ENCODE measurements around the gene VAV2.

VAV2 gene

GRCh38 chr9:133735931-133736330 lies 256.2 kb downstream of the VAV2 start:
- ATAC-seq, result no peak
- TF ChIP-seq PPARA (CRISPR knock-in tag; IDR thresholded peaks at IDR 0.05; ENCODE audit: borderline replicate concordance) (no peak), ZNF8 (CRISPR knock-in tag; IDR thresholded peaks at IDR 0.05) (no peak), TOX (CRISPR knock-in tag; IDR thresholded peaks at IDR 0.05; ENCODE audit: borderline replicate concordance) (no peak), TCF4 (CRISPR knock-in tag; IDR thresholded peaks at IDR 0.05; ENCODE audit: borderline replicate concordance) (no peak), ZC3H10 (CRISPR knock-in tag; IDR thresholded peaks at IDR 0.05) (no peak), ZFP30 (CRISPR knock-in tag; IDR thresholded peaks at IDR 0.05) (no peak), ESRRG (CRISPR knock-in tag; IDR thresholded peaks at IDR 0.05) (no peak), GLIS3 (CRISPR knock-in tag; IDR thresholded peaks at IDR 0.05) (no peak), POU6F1 (CRISPR knock-in tag; IDR thresholded peaks at IDR 0.05; ENCODE audit: borderline replicate concordance, low read depth) (no peak), RARB (CRISPR knock-in tag; IDR thresholded peaks at IDR 0.05) (no peak), PATZ1 (CRISPR knock-in tag; IDR thresholded peaks at IDR 0.05; ENCODE audit: borderline replicate concordance) (no peak), ZFP3 (CRISPR knock-in tag; IDR thresholded peaks at IDR 0.05) (no peak), BACH2 (CRISPR knock-in tag; IDR thresholded peaks at IDR 0.05; ENCODE audit: borderline replicate concordance) (no peak), OSR1 (CRISPR knock-in tag; IDR thresholded peaks at IDR 0.05) (no peak), CREB5 (CRISPR knock-in tag; IDR thresholded peaks at IDR 0.05; ENCODE audit: low read depth) (no peak), CSDC2 (CRISPR knock-in tag; IDR thresholded peaks at IDR 0.05) (no peak), SNAI2 (CRISPR knock-in tag; IDR thresholded peaks at IDR 0.05) (no peak), ARNTL (CRISPR knock-in tag; IDR thresholded peaks at IDR 0.05; ENCODE audit: borderline replicate concordance, low read depth) (no peak)

GRCh38 chr9:133735415-133735775 lies 256.7 kb downstream of the VAV2 start:
- TF ChIP-seq TCF4 (CRISPR knock-in tag; IDR thresholded peaks at IDR 0.05; ENCODE audit: borderline replicate concordance) (no peak), ISL1 (CRISPR knock-in tag; IDR thresholded peaks at IDR 0.05) (no peak), CSRNP3 (CRISPR knock-in tag; IDR thresholded peaks at IDR 0.05) (no peak), ARNTL (CRISPR knock-in tag; IDR thresholded peaks at IDR 0.05; ENCODE audit: borderline replicate concordance, low read depth) (no peak), ZFP3 (CRISPR knock-in tag; IDR thresholded peaks at IDR 0.05) (no peak), SNAI2 (CRISPR knock-in tag; IDR thresholded peaks at IDR 0.05) (no peak), ZNF8 (CRISPR knock-in tag; IDR thresholded peaks at IDR 0.05) (no peak), ZNF70 (CRISPR knock-in tag; IDR thresholded peaks at IDR 0.05) (no peak), TOX (CRISPR knock-in tag; IDR thresholded peaks at IDR 0.05; ENCODE audit: borderline replicate concordance) (no peak), ZC3H10 (CRISPR knock-in tag; IDR thresholded peaks at IDR 0.05) (no peak), OSR1 (CRISPR knock-in tag; IDR thresholded peaks at IDR 0.05) (no peak), PPARA (CRISPR knock-in tag; IDR thresholded peaks at IDR 0.05; ENCODE audit: borderline replicate concordance) (no peak), ZFP30 (CRISPR knock-in tag; IDR thresholded peaks at IDR 0.05) (no peak), CSDC2 (CRISPR knock-in tag; IDR thresholded peaks at IDR 0.05) (no peak), GLIS3 (CRISPR knock-in tag; IDR thresholded peaks at IDR 0.05) (no peak), TSHZ2 (CRISPR knock-in tag; IDR thresholded peaks at IDR 0.05) (no peak), BACH2 (CRISPR knock-in tag; IDR thresholded peaks at IDR 0.05; ENCODE audit: borderline replicate concordance) (no peak), RARB (CRISPR knock-in tag; IDR thresholded peaks at IDR 0.05) (no peak)
- no peak for ATAC-seq
